Fibroblast of mammary gland (primary cell): ENCODE data around the gene SPACA4.

Experiments
- DNase-seq: peaks from one replicate; pipeline ENCODE4 v3.0.0-alpha.2; 2010; ENCODE audit warnings: low read depth
- H3K4me3 ChIP-seq: 2 replicates; pipeline ENCODE4 v1.5.1; 2011; ENCODE audit warnings: low read depth, mild to moderate bottlenecking, low read length, moderate library complexity; ENCODE audit not compliant: control insufficient read depth
- TF ChIP-seq, protein P1 (sequence below): conservative IDR thresholded peaks from 2 replicates; pipeline ENCODE4 v1.5.1; 2011; ENCODE audit warnings: low read depth, low read length, inconsistent platforms; ENCODE audit not compliant: control insufficient read depth, insufficient read depth

Gene SPACA4

DNA sequence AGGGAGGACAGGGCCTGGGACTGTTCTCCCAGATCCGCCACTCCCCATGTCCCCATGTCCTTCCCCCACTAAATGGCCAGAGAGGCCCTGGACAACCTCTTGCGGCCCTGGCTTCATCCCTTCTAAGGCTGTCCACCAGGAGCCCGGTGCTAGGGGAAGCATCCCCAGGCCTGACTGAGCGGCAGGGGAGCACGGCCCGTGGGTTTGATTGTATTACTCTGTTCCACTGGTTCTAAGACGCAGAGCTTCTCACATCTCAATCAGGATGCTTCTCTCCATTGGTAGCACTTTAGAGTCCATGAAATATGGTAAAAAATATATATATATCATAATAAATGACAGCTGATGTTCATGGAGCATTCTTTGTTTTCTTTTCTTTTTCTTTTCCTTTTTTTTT, 815 bp downstream of the SPACA4 start:
- no peak for DNase-seq
- TF ChIP-seq, protein P1, sequence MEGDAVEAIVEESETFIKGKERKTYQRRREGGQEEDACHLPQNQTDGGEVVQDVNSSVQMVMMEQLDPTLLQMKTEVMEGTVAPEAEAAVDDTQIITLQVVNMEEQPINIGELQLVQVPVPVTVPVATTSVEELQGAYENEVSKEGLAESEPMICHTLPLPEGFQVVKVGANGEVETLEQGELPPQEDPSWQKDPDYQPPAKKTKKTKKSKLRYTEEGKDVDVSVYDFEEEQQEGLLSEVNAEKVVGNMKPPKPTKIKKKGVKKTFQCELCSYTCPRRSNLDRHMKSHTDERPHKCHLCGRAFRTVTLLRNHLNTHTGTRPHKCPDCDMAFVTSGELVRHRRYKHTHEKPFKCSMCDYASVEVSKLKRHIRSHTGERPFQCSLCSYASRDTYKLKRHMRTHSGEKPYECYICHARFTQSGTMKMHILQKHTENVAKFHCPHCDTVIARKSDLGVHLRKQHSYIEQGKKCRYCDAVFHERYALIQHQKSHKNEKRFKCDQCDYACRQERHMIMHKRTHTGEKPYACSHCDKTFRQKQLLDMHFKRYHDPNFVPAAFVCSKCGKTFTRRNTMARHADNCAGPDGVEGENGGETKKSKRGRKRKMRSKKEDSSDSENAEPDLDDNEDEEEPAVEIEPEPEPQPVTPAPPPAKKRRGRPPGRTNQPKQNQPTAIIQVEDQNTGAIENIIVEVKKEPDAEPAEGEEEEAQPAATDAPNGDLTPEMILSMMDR, result no peak
- H3K4me3 ChIP-seq, result no peak overlapping the region

DNA sequence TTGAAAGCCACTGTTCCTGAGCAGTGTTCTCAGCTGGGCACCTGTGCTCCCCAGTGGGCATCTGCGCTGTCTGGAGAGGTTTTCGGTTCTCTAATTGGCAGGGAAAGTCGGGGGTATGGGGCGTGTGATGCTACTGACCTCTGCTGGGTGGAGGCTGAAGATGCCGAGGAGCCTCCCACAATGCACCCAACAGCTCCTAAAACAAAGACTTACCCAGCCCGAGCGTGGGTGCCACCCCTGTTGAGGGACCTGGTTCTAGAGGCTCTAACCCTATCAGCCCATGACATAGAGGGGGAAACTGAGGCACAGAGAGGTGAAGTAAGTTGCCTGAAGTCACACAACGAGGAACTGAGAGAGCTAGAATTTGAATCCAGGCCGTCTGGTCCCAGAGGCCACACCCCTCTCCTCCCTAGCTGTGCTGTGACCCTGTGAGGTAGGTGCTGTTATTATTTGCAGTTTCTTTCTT, 2.3 kb downstream of the SPACA4 start:
- H3K4me3 ChIP-seq, result no peak overlapping the region
- DNase-seq, result peak; percentile 48
- TF ChIP-seq, protein P1, result peak; percentile 53

DNA sequence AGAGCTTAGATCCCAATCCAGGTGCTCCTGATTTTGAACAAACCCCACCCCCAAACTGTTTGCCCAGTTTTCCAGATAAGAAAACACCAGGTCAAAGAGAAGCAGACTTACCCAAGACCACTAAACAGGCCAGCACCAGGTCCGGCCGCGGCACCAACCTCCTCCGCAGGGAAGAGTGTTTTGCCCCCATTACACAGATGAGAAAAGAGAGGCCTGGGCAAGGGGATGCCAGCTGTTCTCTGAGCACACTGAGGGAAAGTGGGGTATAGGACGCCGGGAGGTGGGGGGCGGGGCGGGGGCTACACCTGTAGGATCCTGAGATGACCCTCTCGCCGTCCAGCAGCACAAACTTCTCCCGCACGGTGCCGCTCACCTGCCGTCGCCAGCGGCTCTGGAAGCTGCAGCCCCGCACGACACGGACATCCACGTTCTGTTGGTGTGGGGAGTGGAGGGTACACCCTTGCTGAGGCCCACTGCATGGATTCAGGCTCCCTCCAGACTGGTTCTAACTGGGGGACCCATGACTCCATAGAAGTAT, 3.1 kb downstream of the SPACA4 start:
- TF ChIP-seq, protein P1, result no peak
- no peak for DNase-seq
- H3K4me3 ChIP-seq, result no peak overlapping the region

DNA sequence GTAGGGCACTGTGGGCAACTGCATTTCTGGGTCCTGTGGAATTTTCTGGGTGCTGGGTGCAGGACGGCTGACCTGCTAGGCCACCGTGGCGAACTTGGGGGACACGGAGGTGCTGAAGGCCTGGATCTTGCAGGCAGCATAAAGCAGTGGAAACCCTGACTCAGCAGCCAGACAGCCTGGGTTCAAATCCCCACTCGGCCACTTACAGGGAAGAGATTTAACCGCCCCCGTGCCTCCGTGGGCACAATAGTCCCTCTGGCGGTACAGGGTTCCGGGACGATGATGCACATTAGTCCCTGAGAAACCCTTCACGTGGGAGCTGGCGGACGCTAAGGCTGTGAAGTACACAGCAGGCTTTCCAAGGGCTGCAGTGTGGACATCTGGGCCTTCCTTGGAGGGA, 5.3 kb downstream of the SPACA4 start:
- no peak for DNase-seq
- no peak overlapping the region for H3K4me3 ChIP-seq
- TF ChIP-seq, protein P1, result no peak

DNA sequence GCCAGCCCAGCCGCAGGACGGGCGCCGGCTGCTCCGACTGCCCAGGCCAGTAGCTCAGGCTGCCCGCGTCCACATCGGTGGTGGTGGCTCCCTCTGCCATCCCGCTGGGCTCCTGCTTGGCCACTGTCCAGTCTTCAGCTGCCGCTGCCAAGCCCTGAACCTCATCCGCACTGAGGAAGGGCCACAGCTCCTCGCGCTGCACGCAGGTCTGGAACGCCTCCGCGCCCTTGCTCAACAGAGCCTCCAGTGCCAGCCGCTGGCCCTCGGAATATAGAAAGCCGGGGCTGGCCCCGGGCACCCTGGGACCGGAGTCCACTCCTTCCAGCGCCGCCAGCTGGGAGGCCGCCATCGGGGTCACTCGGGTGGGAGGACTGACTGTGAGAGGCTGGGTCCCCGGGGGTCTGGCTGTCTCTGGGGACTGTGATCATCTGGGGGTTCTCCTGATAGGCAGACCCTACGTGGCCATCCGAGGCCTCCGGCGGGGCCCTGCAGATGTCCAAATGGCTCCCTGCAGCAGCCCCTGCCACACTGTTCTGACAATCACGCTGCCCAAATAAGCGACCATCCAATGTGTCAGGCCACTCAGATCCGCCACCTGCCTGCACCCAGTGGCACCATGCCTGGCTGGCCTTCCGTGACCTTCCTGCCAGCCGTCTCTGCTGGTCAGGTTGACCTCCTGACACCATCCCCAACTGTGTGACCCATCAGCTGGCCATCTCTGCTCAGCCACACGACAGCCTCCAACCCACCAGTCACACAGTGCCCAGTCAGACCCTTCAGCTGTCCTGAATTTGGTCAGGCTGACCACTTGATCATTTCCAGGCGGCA, 6.7 kb downstream of the SPACA4 start:
- no peak overlapping the region for H3K4me3 ChIP-seq
- no peak for DNase-seq
- TF ChIP-seq, protein P1, result no peak

DNA sequence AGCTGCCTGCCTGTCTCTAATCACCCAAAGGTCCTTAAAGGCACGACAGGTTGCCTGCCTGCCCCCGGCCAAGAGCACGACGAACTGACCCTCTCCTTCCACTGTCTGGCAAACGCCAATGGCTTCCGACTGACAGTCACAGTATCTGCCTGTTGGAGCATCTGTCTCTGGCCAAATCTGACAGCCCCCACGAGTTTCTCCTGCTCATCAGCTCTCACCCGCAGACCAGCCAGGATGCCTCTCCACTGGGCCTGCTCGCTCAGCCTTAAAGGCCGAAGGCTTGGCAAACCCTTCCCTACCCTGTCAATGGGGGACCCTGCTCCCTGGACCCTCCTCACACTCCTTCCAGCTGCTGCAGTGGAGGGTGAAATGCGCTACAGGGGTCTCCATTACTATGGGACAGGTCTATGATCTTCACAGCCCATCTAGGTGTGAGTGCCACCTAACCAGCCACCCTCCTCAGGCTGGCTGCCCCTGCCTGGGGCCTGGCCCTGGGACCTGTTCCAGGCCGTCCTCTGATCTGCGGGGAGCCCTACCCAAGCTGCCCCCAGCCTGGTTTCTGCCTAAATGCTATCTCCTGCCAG, 7.4 kb downstream of the SPACA4 start:
- H3K4me3 ChIP-seq, result no peak overlapping the region
- TF ChIP-seq, protein P1, result no peak
- DNase-seq, result no peak
